ENCODE measurements around the gene MARK2.

DNA sequence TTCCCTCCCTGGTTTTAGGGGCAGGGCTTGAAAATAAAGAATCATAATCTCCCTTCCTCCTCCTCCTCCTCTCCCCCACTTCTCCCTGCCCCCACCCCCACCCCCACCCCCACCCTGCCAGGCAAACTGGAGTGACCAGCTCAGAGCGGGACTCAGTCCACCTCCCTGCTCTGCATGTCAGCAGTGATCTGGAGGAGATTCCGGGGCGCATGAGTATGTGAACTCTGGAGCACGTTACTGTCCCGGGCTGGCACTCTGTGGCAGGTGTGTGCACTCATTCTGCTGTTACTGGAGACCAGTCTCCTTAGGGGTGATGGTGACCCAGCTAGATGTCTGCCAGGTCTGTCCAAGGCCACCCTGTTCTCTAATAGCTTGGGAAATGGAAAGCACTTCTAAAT is 33.9 kb downstream of the MARK2 start:
- no peak for TF ChIP-seq POLR2A (IDR thresholded peaks at IDR 0.05; ENCODE audit: low read depth, low read length)
- no peak for TF ChIP-seq POLR2AphosphoS5 (IDR thresholded peaks at IDR 0.05; ENCODE audit: low read depth, low read length)
